Measurements from ENCODE around the gene ERCC4.

The ERCC4 gene

DNA sequence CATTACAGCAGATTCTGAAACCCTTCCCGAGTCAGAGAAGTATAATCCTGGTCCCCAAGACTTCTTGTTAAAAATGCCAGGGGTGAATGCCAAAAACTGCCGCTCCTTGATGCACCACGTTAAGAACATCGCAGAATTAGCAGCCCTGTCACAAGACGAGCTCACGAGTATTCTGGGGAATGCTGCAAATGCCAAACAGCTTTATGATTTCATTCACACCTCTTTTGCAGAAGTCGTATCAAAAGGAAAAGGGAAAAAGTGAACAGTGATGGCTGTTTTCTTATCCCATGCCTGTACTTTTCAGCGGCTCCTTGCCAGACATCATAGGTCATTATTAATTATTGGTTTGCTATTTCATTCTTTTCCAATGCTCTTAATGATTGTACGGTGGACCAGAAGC lies 28.1 kb downstream of the ERCC4 start:
- ATAC-seq: no peak

DNA sequence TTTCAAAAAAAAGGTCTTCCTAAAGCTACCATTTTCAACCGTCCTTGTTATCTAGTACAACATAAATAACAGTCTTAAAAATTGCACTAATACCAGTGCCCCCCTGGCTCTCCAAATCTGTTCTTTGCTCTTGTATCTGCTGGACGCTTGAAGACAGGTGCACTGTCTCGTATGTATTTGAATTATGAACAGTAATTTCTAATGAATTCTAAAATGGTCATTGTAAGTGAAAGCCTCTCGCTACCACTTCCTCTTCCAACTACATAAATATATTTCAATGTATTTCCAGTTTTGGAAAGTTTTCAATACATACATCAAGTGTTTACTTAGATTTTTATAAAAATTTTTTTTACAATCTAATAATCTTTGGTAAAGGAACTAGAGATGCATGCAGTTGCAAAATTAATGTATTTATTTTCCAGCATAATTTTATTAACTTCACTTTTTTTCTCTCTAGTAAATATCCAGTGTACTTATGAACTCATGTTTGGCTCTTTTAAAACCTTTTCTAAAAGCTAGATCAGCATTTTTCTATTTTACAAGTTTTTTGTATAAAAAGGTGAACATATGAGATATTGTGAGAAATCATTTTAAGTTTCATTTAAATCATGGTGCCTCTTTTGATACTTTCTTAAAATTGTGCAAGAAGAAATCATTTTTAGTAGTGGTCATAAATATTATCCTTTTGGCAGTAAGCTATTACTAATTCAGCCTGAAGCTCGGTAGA lies 31.0 kb downstream of the ERCC4 start:
- DNase-seq (no peak), ATAC-seq (no peak)

More for the DNA sequence above, 28.1 kb downstream of the ERCC4 start:
- DNase-seq: no peak

DNA sequence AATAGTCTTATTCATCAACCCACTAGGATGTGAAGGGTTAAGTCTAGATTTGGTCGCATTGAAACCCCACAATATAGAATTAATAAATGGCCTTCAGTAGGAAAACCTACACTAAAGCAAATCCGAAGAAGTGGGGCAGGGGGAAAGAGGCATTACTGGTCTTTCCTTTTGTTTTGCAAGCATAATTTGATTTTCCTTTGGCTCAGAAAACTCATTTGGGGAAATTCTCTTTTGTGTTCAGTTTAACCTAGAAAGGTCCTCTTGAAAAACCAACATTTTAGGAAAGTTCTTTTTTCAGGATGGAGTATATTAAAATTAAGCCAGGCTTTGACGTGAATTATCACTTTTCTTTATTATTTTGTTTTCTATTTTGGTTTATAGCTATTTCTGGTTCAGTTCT lies 31.7 kb downstream of the ERCC4 start:
- DNase-seq (no peak), ATAC-seq (no peak)

DNA sequence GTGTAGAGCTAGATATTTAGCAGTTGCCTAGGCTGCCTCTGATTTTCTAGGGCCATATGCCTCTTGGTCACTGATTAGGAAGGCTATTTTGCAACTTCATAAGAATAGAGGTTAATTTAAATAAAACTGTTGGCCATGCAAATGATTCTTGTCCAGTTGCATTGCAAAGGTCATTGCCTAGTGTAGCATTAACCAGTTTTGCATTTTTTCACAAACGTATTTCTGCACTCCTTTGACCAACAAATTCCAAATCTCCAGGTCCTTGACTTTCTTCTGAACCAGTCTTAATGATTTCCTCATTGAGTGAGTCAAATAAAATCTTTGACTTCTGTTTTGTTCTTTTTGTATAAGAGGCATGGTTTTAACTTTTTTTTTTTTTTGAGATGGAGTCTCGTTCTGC lies 33.5 kb downstream of the ERCC4 start:
- DNase-seq (no peak), ATAC-seq (no peak)

DNA sequence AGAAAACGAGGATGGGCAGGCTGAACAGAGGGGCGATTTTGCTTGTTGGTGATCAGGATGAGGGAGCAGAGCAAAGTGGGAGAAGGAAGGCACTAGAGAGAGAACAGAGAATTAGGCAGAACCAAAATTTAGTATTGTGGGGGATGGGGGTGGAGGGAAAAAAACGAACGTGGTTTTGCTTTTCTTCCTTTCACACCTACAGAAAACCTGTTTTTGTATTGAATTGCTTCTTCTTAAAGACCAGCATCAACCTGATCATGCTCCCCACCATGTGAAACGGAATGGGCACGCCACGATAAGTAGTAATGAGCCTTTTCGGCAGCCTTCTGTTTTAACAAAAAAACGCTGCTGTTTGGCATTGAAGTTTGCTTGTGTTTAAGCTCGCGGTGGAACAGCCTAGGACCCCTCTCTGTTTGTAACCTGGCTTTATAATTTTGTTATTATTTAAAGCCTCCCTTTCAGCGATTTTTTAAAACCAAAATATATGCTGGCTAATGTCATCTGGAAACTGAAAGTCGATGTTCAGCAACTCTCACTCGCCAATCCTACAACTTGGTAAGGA lies 36.8 kb downstream of the ERCC4 start:
- no peak for ATAC-seq
- no peak for DNase-seq

DNA sequence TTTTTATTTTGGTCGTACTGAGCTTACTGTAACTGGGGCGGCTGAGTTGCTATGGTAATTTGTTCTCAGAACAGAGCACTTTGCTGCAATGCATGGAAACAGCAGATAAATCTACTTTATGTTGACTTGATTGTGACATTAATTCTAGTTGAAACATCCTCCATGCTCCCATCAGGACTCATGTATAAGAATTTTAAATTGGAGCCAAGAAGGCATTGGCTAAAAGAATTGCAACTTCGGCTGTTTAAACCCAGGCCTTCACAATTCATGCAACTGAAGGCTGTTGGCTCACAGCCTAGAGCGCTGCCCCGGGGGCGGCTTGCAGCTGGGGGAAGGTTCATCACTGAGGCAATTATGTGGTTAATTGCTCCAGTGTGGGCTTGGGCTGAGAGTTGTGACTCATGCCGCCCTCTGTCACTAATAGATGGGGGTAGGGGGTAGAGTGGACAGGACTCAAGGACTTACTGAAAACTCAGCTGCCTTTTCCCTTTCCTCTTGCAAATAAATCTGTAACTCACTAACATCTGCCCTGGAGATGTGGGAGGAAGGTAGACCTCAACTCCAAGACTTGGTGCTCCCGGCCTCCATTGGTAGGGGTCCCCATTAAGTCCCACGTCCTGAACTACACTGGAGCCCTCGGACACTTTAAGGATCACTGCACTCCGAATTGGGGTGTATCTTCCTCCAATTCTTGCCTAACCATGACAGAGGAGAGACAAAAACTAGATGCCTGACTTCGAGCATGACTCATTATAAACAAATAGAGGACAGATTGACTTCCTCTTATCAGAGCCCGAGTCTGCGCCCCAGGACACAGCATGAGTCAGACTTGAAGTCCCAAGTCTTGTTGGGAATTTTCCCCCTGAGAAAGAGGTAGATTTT lies 37.5 kb downstream of the ERCC4 start:
- ATAC-seq: peak; percentile 63
- peak; percentile 22 for DNase-seq

DNA sequence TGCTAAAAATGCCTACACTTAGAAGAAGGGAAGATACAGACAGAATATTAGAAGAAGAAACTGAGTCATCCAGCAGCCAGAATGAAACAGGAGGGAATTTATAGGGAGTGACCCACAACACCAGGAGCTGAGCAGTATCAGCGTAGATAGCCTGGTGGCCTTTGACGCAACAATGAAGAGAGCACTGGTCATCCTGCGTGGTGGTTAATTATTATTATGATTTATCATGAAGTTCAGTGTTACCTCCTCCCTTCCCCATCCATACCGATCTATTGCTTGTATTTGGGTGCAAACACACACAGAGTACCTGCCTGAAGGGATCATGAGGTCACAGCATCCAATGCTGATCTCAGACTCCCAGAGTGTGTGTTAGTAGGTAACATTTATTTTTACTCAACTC lies 38.5 kb downstream of the ERCC4 start:
- DNase-seq (no peak), ATAC-seq (no peak)

DNA sequence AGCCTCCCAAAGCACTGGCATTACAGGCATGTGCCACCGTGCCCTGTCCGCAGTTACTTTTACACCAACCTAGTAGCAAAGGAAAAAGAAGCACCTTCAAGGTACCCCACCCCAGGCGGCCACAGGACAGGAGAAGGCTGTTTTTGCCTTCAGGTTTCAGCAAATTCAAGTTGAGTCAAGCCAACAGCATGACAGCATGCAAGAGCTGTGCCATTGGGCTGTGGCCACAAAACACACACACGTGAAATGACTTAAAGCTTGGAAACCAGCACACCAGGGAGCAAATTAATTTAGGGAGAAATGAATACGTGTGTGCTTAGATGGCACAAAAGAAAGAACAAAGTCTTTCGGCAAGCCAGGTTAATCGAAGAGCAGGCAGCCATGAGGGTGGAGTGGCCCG lies 39.7 kb downstream of the ERCC4 start:
- ATAC-seq (no peak), DNase-seq (no peak)

DNA sequence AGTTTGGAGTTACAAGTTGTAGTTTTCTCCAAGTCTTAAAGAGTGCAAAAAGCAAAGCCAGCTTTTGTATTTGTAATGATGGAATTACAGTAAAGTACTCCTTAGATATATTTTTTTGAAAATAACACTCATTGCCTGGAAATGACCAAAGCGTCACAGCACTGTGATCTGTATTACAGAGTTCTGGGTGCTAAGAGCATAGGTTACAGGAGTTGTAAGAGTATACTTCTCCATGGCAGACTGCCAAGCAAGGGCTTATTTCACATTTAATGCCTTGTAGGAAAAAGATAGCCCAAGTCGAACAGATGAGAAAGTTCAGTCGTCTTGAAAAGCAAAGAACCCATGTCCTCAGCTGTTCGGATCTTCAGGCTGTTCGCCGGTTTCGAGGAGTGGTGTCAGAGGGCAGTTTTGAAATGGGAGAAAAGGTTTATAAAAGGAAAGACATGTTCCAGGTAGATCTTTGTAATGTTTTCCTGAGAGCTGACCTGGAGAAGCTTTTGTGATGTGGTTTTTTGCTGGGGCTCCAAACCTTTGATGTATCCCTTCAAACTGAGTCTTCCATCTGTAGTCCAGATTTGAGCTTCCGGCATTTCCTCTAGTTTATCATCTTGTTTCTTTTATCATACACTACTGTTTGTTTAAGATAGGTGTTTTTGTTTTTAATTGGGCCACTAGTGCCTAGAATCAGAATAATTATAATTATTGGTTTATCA lies 41.3 kb downstream of the ERCC4 start:
- ATAC-seq (no peak), DNase-seq (no peak)

DNA sequence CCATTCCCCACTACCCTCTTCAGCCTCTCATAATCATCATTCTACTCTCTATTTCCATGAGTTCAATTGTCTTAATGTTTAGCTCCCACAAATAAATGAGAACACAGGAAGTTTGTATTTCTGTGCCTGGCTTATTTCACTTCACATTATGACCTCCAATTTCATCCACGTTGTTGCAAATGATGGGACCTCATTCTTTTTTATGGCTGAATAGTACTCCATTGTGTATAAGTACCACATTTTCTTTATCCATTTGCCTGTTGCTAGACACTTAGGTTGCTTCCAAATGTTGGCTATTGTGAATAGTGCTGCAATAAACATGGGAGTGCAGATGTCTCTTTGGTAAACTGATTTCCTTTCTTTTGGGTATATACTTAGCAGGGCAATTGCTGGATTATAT lies 42.3 kb downstream of the ERCC4 start:
- ATAC-seq (no peak), DNase-seq (no peak)

DNA sequence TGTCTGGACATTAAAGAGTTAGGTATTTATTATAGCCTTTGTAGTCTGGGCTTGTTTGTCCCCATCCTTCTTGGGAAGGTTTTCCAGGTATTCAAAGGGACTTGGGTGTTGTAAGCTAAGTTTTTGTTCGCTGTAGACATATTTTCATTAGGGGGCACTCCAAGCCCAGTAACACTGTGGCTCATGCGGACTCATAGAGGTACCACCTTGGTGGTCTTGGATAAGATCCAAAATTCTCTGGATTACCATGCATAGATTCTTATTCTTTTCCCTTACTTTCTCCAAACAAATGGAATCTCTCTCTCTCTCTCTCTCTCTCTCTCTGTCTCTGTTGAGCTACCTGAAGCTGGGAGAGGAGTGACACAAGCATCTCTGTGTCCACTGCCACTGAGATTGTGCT lies 48.9 kb downstream of the ERCC4 start:
- DNase-seq (no peak), ATAC-seq (no peak)

DNA sequence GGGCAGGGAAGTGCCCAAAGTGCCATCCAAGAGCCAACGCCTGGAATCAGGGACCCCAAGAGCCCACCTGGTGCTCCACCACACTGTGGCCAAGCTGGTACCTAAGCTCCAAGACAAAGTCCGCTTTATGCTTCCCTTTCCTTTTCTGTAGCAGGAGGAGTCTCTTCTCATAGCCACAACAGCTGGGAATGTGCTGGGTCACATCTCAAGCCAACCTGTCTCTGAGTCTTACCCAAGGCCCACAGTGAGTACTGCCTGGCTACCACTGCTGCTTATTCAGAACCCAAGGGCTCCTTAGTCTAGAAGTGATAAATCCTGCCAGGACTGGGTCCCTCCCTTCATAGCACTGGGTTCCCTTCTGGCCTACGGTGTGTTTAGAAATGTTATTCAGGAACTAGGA lies 49.8 kb downstream of the ERCC4 start:
- DNase-seq (no peak), ATAC-seq (no peak)

DNA sequence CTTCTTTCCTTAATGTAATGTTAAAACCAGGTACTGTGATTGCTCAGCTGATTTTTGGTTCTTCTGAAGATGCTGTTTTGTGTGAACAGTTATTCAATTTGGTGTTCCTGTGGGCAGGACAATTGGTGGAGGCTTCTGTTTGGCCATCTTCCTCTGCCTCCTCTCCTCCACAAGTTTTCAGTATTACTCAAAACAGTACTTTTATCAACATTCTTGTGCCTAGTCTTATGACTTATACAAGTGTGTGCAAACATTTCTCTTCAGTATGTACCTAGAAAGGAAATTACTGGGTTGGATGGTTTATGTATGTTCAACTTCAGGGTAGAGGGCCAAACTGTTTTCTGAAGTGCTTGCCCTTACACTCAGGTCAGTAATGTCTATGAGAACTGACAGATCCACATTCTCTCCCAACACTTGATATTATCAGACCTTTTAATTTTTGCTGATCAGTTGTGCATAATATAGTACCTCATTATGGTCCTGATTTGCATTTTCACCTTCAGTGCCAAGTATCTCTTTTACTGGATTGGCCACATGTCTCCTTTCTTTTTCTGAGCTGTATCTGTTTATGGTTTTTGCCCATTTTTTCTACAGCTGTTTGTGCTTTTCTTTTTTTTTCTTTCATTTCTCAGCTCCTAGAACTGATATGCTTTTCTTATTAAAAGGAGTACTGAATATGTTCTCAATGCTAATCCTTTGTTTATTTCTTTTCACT lies 50.9 kb downstream of the ERCC4 start:
- no peak for DNase-seq
- no peak for ATAC-seq

DNA sequence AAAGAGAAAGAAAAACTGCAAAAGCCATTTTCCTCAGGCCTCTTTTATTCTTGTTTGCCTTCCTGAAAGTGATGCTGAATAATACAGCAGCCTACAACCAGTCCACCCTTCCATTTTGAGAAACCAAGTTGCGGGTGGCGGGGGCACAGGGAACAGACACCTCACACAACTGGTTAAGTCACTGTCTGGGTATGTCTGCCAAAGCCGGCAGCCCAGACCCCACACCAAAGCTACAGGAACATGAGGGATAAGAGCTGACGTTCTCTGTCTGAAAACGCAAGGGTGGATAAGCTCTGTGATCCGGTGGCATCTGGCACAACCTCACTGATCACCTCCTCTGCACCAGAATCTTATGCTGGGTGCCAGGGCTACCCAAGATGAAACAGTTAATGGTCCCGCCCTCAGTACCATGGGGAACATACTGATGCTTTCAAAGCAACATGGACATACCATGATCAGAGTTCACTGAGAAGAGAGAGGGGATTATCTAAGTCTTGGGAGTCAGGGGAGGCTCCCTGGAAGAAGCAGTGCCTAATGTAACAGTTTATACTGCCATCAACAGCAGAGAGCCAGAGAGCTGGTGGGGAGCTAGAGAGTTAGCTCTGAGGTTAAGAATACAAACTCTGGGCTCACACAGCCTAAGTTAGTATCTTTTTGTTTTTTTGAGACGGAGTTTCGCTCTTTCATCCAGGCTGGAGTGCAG lies 53.5 kb downstream of the ERCC4 start:
- DNase-seq: no peak
- ATAC-seq: no peak

DNA sequence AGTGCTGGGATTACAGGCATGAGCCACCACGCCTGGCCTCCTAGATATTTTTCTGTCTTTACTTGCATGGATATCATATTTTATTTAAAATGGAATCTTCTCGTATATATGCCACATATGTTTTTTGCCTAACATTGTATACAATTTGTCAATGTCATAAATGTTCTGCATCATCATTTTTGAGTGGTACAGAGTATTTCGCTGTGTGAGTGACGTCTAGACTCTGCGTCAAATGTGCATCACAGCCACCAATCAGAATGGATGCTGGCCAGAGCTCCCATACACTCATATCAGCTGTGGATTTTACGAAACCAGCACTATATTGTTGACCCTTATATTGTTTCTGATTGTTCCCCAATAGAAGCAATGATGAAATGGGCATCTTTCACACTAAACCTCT lies 57.2 kb downstream of the ERCC4 start:
- DNase-seq (no peak), ATAC-seq (no peak)

DNA sequence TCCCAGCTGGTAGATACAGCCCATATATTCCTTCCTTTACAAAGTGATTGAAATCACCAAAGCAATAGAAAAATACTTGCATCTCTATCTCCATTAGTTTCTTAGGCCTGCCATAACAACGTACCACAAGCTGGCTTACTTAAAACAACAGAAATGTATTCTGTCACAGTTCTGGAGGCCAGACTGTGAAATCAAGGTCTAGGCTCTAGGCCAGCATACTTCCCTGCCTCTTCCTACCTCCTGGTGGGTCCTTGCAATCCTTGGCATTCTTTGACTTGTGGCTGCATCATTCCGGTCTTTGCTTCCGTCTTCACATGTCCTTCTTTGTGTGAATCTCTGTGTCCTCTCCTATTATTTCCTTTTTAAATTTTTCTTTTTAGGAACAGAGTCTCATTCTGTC lies 62.5 kb downstream of the ERCC4 start:
- ATAC-seq: no peak
- DNase-seq: no peak

DNA sequence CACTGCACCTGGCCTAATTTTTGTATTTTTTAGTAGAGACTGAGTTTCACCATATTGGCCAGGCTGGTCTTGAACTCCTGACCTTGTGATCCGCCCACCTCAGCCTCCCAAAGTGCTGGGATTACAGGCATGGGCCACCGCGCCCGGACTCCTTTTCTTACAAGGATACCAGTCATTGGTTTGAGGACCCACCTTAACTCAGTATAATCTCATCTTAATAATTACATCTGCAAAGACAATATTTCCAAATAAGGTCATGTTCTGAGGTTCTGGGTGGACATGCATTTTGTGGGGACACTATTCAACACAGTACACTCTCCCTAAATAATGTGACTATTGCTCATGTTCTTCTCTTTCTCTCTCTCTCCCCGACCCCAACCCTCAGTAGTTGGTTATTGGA lies 63.7 kb downstream of the ERCC4 start:
- DNase-seq (no peak), ATAC-seq (no peak)

DNA sequence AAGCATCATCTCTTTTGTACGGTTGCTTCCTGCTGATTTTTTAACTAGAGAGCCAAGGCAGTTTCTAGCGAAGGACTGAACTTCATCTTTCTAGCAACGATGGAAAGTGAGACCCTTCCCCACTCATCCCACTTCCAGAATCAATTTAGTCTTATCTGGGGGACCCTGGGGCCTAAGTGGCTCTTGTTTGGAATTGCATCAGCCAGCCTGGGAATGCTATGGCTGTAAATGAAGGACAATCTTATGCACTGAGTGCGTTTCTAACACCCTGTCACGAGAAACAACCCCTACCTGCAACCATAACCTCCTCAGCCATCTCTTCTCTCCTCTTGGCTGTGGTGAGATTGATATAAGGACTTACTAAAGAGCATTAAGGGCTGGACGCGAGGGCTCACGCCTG lies 64.8 kb downstream of the ERCC4 start:
- ATAC-seq: no peak

DNA sequence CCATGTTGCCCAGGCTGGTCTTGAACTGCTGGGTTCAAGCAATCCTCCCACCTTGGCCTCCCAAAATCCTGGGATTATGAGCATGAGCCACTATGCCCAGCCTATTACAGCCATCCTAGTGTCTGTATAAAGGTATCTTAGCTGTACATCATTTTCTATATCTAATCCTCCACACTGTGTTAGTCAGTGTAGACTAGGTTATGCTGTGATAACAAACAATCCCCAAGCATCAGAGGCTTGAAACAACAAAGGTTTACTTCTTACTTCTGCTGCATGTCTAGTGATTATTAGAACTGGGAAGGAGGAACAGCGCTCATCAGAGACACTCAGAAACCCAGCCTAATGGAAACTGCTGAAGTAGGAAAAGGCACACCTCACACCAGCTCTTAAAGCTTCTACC lies 68.1 kb downstream of the ERCC4 start:
- ATAC-seq (no peak), DNase-seq (no peak)

More for the DNA sequence above, 64.8 kb downstream of the ERCC4 start:
- DNase-seq: no peak

DNA sequence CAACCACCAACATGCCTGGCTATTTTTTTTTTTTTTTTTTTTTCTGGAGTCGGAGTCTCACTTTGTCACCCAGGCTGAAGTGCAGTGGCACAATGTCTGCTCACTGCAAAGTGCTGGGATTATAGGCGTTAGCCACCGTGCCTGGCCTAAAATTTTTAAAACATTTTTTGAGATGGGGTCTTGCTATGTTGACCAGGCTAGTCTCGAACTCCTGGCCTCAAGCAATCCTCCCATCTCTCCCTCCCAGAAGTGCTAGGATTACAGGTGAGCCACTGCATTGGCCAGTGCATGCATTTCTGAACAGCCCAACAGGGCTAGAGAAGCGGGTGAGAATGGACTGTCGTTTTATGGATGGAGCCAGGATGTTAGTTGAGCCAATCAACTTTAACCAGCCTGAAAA lies 72.4 kb downstream of the ERCC4 start:
- DNase-seq (no peak), ATAC-seq (no peak)

DNA sequence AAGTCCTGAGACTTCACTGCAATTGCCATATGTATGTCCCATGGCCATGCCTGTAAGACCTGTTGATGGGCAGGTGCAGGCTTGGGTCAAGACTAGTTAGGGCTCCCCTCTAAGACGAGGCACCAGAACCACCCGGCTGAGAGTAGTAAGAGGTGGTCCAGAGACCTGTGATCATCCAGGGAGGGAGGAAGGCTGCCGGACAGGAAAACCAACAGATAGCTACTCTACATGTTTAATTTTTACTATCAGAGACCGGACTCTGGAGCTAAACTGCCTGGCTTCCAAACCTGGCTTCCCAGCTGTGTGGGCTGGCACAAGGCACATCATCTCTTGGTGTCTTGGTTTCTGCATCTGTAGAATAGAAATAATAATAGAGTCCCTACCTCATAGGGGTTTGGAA lies 73.0 kb downstream of the ERCC4 start:
- no peak for DNase-seq
- ATAC-seq: no peak
